HG03521 (cell line): ENCODE measurements around the gene SPAG9.

ENCODE experiments used
- ATAC-seq: cut with Tn5 transposase; IDR thresholded peaks from one replicate; pipeline ENCODE4 v1.9.1; 2021; ENCODE audit warnings: mild to moderate bottlenecking, moderate library complexity; ENCODE audit not compliant: unreplicated experiment

The SPAG9 gene

GRCh38 chr17:51006601-51007000, 114.1 kb downstream of the SPAG9 start:
- ATAC-seq: no peak

GRCh38 chr17:51005768-51006167, 114.9 kb downstream of the SPAG9 start:
- no peak for ATAC-seq

- ATAC-seq: no peak
These were observed 116.4 kb downstream of the SPAG9 start for GRCh38 chr17:51004249-51004648.

- no peak for ATAC-seq
These were observed 119.6 kb downstream of the SPAG9 start for GRCh38 chr17:51000835-51001638.

GRCh38 chr17:50995668-50996067, 125.0 kb downstream of the SPAG9 start:
- no peak for ATAC-seq

GRCh38 chr17:50993544-50993943, 127.1 kb downstream of the SPAG9 start:
- ATAC-seq: no peak

GRCh38 chr17:50989149-50989548, 131.5 kb downstream of the SPAG9 start:
- no peak for ATAC-seq

- no peak for ATAC-seq
These were observed 132.2 kb downstream of the SPAG9 start for GRCh38 chr17:50988427-50988826.

GRCh38 chr17:50986989-50987660, 133.5 kb downstream of the SPAG9 start:
- no peak for ATAC-seq

- ATAC-seq: no peak
These were observed 139.4 kb downstream of the SPAG9 start for GRCh38 chr17:50981279-50981678.

- no peak for ATAC-seq
These were observed 141.1 kb downstream of the SPAG9 start for GRCh38 chr17:50979524-50979927.

GRCh38 chr17:50977487-50978159, 143.0 kb downstream of the SPAG9 start:
- no peak for ATAC-seq

- no peak for ATAC-seq
These were observed 143.7 kb downstream of the SPAG9 start for GRCh38 chr17:50976951-50977472.

GRCh38 chr17:50973557-50974494, 146.8 kb downstream of the SPAG9 start:
- no peak for ATAC-seq

GRCh38 chr17:50972577-50972976, 148.1 kb downstream of the SPAG9 start:
- no peak for ATAC-seq

GRCh38 chr17:50967795-50968194, 152.9 kb downstream of the SPAG9 start:
- no peak for ATAC-seq

- no peak for ATAC-seq
These were observed 154.5 kb downstream of the SPAG9 start for GRCh38 chr17:50966163-50966666.

- no peak for ATAC-seq
These were observed 157.5 kb downstream of the SPAG9 start for GRCh38 chr17:50963139-50963538.

- ATAC-seq: no peak
These were observed 159.1 kb downstream of the SPAG9 start for GRCh38 chr17:50961282-50962220.
